GM19438 (cell line): Measurements from ENCODE around the gene DCAF16.
"Not testable (repeated sequence)": the region's sequence is repeated elsewhere in the genome, so short reads cannot be mapped to it uniquely, and the experiment has no call there.

ENCODE experiments used
- ATAC-seq: cut with Tn5 transposase; IDR thresholded peaks from one replicate; pipeline ENCODE4 v1.9.1; 2021; ENCODE audit warnings: low read depth; ENCODE audit not compliant: unreplicated experiment

The DCAF16 gene

DNA sequence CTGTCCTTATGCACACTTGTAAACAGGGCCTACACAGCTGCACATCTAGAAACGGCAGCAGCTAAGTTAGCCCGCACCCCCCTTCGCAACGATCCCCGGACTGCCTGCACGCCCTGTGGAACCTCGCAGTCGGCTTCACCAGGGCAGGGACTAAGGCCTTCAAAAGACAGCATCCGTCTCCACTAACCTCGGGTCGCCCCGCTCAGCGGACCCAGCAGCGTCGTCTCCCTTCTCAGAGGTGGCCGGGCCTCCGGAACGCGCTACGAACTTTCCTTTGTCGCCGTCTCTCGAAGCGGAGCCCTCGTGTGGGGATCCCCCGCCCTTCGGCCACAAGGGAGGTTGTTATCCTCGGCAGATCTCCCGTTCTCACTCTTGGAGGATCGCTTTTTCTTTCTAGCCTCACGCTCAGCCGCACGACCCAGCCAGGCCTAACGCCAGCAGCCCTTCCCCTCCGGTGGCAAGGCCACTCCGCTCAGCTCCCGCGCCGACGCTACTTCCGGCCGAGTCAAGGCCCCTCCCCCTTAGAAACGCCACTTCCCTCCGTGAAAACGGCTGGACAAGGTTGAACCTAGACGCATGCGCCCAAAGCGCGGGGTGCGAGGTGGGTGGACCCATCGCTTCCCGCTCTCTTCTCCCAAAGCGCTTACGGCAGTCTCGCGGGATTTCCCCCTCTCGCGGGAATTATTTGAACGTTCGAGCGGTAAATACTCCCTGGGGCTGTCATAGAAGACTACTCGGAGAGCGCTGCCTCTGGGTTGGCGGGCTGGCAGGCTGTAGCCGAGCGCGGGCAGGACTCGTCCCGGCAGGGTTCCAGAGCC lies at the start of gene DCAF16, which contains the start of gene NCAPG:
Gene DCAF16 (minus strand): TSS at position 498 of the 818 bp plus-strand sequence. CDS start 6,616 bp downstream, outside the sequence.
Gene NCAPG (plus strand): TSS at position 720 of the 818 bp plus-strand sequence. CDS start 99 bp downstream, outside the sequence.
- ATAC-seq, result peak; percentile 88

DNA sequence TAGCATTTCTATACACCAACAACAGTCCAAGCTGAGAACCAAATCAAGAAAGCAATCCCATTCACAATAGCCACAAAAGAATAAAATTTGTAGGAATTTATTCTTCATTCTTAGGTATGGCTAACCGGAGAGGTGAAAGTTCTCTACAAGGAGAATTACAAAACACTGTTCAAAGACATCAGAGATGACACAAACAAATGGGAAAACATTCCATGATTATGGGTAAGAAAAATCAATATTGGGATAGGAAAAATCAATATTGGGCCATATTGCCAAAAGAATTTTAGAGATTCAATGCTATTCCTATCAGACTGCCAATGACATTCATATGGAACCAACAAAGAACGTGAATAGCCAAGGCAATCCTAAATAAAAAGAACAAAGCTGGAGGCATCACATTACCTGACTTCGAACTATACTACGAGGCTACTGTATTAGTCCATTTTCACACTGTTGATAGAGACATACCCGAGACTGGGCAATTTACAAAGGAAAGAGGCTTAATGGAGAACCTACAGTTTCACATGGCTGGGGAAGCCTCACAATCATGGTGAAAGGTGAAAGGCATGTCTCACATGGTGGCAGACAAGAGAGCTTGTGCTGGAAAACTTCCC lies 49.3 kb upstream of the DCAF16 start:
- no peak for ATAC-seq

DNA sequence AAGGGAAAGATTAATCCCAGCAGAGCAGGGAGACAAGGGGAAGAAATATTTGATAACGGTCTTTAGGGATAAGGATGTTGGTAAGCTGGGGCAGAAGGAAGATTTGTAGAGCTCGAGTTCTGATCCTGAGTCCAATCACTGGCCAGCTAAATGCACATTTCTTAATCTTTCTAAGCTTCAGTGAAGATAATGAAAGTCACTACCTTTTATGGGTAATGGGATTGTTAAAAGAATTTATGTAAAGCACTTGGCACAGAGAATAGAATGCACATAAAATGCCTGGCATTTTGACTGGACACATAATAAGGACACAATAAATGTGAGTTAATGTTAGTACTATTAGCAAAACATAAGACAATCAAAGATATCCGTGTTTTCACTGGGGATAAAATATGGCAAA lies 43.5 kb upstream of the DCAF16 start:
- no peak for ATAC-seq

DNA sequence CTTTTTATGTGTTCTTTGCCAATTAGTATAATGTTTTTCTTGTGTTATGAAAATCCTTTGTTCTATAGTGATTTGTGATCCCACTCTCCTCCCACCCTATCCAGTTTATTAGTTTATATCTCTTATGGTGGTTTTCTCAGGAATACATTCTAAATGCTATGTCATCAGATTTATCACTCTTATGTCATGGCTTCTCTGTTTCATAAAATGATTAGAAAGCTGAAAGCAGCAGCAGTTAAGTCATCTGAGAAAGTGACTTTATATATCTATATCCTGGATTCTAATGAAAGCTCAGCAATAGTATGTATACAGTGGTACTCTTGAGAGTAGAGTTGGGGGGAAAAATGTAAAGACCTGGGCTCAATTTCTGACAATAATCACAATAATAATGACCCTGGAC lies 41.4 kb upstream of the DCAF16 start:
- ATAC-seq, result no peak

DNA sequence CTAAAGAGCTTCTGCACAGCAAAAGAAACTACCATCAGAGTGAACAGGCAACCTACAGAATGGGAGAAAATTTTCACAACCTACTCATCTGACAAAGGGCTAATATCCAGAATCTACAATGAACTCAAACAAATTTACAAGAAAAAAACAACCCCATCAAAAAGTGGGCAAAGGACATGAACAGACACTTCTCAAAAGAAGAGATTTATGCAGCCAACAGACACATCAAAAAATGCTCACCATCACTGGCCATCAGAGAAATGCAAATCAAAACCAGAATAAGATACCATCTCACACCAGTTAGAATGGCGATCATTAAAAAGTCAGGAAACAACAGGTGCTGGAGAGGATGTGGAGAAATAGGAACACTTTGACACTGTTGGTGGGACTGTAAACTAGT lies 39.7 kb upstream of the DCAF16 start:
- not testable (repeated sequence) for ATAC-seq

DNA sequence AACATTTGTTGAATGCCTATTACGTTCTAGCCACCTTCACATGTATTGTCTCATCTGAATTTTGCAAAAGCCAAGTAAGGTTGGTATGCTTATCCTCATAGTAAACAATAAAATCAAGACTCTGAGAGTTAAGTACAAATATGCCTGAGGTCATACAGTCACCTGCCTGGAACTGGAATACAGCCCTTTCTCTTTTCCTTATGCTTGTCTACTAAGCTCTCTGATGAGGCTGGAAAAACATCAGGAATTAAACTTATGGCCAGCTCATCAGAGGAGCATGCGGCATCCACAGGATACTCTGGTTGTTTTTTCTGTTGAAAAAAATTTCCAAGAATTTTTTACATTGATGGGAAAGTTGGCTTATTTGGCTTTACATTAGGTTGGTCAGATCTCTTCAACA lies 35.7 kb upstream of the DCAF16 start:
- no peak for ATAC-seq

DNA sequence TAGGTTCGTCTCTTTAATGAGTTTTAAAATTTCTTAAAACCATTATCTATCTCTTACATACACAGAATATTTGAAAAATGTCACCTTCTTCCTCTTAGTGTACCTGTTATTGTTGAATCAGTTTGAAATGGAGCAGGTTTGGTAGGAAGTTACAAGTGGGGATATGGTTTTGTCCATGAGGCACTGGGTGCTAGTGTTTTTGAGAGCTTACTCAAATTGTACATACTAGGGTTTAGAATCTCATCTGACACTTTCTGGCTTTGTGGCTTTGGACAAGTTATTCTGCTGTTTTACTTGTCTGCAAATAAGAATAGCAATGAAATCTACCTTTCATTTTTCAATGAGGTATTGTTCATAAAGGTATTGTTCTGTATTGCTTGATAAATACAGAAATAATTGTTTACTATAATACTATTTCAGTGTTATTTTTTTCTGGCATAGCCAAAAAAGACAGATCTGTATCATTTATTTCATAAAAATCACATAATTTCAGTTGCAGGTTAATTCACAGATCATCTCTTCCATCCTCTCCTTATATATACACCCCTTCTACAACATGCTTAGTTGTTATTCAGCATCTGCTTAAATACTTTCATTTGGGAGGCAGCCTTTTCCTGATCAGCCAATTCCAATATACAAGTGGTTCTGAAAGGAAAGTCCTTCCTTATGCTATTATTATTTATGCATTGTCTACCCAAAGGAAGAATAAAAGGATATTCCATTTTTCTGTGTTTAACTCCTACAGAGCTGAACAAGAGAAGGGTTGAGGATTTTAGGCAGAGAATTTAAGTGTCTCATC lies 13.5 kb upstream of the DCAF16 start:
- ATAC-seq, result no peak

DNA sequence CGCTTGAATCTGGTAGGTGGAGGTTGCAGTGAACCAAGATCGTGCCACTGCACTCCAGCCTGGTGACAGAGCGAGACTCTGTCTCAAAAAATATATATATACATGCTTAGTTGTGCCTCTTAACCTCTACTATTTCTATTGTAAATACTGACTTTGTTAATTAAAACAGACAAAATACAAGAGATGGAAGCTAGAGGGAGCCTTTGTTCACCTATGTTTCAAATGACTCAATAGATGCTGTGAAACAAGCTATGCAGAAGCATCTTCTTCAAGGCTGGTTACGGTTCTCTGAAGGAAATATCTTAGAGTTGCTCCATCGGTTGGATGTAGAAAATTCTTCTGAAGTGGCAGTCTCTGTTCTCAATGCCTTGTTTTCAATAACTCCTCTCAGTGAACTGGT lies 6.5 kb upstream of the DCAF16 start:
- no peak for ATAC-seq

DNA sequence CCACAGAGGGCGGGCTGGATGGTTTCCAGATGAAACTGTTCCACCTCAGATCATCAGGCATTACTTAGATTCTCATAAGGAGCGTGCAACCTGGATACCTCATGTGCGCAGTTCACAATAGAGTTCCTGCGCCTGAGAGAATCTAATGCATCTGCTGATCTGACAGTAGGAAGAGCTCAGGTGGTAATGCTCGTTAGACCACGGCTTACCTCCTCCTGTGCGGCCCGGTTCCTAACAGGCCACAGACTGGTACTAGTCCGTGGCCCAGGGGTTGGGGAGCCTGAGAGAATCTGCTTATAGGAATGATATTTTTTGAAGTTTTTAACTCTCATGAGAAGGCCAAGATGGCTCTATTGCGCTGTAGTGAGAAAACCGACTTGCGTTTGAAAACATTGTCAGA lies 5.6 kb upstream of the DCAF16 start:
- ATAC-seq, result no peak

DNA sequence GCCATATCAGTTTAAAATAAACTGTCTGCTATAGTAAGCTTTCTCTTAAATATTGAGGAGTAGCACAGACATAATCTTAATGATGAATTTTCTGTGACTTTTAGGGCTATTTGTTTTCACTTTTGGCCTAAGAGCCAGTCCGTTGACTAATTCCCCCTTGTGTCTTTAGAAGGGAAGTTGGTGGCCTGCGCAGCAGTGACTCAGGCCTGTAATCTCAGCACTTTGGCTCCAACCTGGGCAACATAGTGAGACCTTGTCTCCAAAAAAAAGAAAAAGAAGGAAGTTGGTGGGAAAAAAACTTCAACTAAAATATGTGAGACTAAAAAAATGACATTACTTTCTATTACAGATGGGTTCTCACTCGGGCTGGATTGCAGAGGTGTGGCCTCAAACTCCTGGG lies 3.6 kb upstream of the DCAF16 start:
- no peak for ATAC-seq

DNA sequence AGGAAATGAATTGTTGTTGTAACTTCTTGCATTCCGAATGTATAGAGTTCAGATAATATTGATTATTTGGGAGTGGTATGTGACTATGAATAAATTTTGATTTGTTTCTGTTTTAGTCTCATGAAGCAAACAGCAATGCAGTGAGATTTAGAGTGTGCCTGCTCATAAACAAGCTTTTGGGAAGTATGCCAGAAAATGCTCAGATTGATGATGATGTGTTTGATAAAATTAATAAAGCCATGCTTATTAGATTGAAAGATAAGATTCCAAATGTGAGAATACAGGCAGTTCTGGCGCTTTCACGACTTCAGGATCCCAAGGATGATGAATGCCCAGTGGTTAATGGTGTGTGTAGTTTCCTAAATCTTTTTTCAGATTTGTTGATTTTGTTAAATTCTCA lies 2.2 kb upstream of the DCAF16 start:
- ATAC-seq, result no peak

DNA sequence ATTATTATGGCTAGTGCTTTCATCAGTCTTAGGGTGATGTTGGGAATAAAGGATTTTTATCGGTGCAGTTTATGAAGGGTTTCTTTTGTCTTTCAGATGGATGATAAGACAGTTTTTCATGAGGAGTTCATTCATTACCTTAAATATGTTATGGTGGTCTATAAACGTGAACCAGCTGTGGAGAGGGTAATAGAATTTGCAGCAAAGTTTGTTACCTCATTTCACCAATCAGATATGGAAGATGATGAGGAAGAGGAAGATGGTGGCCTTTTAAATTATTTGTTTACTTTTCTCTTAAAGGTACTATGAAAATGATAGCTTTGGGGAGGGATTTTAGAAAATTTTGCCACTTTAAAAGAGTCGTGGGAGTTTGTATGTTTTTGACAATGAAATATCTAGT lies 1.6 kb upstream of the DCAF16 start:
- no peak for ATAC-seq

DNA sequence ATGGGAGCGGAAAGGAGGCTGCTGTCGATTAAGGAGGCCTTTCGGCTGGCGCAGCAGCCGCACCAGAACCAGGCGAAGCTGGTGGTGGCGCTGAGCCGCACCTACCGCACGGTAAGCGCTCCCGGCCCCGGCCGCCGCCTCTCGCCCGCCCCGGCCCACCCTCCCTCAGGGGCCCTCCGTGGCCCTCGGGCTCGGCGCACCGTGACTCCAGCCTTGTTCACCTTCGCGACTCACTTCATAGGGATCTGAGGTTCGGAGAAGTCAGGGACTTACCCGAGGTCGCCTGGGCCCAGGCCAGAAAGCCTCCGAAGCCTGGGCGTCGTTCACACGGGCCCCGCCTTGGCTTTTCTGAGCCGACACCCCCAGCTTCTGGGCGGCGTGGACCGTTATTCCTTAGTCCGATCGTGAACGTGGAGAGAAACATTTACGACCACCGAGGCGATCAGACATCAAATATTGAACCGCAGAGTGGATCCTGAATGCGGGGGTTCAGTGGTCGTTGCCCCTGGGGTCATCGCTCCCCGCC lies 584 bp upstream of the DCAF16 start:
- peak; percentile 29 for ATAC-seq

DNA sequence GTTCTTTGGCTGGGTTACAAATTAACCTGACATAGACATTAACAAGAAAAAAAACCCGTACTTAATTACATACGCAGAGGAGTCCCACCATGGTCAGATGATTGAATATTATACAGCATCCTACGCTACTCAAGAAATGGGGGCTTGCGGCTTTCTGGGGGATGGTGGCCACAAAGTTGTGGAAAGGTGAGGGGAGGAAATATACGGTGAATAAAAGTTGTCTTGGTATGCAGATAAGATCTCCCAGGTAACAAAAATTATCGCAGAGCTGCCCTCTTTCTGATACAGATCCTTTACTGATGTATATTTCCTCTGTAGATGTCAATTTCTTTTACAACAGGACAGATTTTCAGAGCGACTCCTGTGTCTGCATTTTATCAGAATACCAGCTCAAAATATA lies 890 bp downstream of the DCAF16 start:
- ATAC-seq, result no peak

DNA sequence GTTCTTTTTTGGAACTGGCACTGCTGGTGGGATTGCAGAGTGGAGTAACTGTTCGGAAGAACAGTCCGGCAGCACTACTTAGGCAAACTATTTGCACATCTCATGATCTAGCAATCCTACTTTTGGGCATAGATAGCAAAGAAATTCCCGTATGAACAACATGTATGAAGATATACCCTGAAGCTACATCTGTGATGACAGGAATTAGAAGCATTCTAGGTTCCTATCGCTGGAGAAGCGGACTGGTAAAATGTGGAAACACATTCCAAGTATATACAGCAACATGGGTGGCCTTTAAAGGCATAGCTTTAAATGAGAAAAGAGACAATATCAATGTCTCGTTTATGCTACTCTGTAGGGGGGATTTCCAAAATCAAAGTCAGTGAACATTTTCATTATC lies 3.1 kb downstream of the DCAF16 start:
- ATAC-seq, result no peak

DNA sequence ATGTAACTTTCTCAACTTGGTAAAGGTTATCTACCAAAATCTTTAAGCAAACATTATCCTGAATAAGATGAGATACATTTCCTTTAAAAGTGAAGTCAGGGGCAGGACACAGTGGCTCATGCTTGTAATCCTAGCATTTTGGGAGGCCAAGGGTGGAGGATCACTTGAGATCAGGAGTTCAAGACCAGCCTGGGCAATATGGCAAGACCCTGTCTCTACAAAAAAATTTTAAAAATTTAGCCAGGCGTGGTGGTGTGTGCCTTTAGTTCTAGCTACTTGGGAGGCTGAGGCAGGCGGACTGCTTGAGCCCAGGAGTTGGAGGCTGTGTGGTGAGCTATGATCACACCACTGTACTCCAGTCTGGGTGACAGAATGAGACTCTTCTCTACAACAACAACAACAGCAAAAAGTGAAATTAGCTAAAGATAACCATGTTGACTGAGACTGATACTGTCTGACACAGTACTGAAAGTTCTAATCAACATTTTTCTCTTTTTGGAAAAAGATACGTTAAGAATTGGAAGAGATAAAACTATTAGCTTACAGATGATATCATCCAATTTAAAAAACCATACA lies 4.9 kb downstream of the DCAF16 start:
- ATAC-seq, result no peak

DNA sequence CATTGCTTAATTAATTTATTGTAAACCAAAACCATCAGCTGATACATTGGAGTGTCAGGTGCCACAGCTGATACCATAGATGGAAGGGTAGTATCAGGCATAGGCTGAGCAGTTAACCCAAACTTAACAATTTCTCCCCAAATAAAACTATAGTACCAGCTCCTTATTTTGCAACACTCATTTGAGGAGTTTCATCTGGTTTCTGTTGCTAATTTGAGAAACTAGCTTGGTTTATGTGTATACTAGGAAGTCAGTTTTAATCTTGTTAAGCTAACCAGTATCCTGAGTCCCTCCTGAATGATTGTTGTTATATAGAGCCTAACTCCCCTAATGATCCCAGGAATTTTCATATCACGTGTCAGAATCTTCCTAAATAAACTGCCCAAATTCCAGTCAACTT lies 12.7 kb downstream of the DCAF16 start:
- ATAC-seq, result no peak

DNA sequence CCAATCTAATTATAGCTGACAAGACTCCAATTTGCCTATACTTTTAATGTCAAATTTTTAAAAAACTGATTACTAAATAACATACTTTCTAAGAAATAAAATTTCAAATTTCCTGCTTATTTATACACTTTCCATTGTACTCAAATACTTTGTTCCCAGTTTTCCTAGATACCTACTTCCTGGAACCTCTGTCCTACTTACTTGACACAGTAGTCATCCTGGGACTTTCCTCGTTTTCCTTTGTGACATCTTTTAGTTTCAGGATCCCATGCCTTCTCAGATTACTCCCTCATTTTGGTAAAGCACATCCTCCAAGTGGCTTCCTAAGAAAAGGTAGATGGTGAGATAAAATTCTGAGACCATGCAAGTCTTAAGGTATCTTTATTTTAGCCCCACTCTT lies 15.8 kb downstream of the DCAF16 start:
- no peak for ATAC-seq

DNA sequence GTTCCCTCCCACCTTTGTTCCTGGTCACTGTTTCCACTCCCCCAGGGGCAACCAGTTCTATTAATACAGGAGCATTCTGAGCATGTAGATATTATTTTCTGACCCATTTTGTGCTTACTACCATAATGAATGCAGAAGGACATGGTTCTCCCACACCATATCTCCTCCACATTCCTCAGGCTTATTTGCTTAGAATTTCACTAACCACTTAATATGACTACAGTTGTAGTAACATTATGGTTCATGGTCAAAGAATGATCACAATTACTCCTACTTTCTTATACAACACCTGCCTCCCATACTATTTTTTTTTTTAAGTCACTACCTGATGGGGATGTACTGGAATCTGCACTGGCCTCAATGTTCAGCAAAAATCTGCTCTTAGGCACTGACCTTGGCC lies 21.6 kb downstream of the DCAF16 start:
- ATAC-seq, result no peak

DNA sequence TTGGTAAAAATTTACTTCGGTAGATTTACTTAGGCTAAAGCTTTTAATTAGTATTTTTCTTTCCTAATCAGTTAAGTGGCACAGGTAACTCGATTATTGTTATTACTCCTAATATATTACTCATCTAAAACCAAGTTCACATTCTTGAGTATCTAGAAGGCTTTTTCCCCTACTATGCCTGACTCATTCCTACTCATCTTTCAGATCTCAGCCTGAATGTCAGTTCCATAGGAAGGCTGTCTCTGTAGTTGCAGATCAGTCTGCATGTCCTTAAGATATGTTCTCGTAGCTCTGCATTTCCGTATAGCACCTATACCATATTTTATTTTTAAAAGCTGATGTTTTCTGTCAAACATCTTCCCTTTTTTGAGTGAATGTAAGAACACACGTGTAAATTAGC lies 23.2 kb downstream of the DCAF16 start:
- no peak for ATAC-seq

DNA sequence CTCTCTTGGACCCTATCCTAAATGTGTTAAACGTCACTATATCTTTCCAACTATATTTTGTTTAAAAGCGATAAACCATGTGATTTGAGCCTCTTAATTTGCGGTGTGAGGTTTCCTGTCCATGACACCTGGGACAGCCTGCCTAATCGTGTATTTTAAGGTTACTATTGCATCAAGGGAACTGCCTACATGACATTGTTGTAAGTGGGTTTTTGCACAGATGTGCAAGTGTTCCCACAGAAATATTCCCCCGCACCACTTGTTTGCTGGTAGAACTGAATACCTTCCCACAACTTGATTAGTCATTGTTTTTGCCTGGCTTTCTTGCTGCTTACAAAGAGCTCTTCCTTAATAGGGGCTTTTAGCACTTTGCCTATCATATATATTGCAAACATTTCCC lies 24.0 kb downstream of the DCAF16 start:
- no peak for ATAC-seq
